Measurements from ENCODE around the gene DMRTC2. TPM values are rescaled to one million over a fixed set of nuclear protein-coding genes. Genes with fewer than 3 reads are reported as not detected.

DMRTC2 gene
- polyA plus RNA-seq, 1 of the 3 experiments (the other 2 are of a cell fraction), result not detected

GRCh38 chr19:41853768-41854167 is 8.9 kb downstream of the DMRTC2 start:
- Histone ChIP-seq H2AFZ (ENCODE audit: low read depth) (no peak overlapping the region), H3F3A (replicated peaks; ENCODE audit: insufficient read depth) (no peaks in the 10 kb centered on the region), H3K27me3 (ENCODE audit: insufficient read depth) (peaks cover 67% of the 10 kb centered on the region), H3K9me2 (no peaks in the 10 kb centered on the region), H4K20me1 (ENCODE audit: insufficient read depth) (no peaks in the 10 kb centered on the region), H3K4me1 (ENCODE audit: control insufficient read depth in 1 of 2, insufficient read depth in 2 of 2, low read depth in 1 of 2, low read length in 1 of 2) (no peaks in the 10 kb centered on the region; a peak in 1 of 4 replicates), H3K4me2 (no peak overlapping the region), H3K79me2 (ENCODE audit: insufficient read depth) (no peaks in the 10 kb centered on the region), H3K9me3 (no peaks in the 10 kb centered on the region), H3K4me3 (ENCODE audit: low read depth in 2 of 2, low read length in 1 of 2) (no peak overlapping the region), H3K27ac (ENCODE audit: low read depth in 2 of 2, low read length in 1 of 2) (no peak overlapping the region), H3K9ac (no peak overlapping the region), H3K36me3 (replicated peaks in 1 of 2; ENCODE audit: control insufficient read depth in 1 of 2, insufficient read depth in 2 of 2, low read length in 1 of 2) (no peaks in the 10 kb centered on the region)
- POLR2A ChIA-PET, result no interaction called here
- no peak for TF ChIP-seq RXRA (IDR thresholded peaks at IDR 0.05; ENCODE audit: borderline replicate concordance, low read depth)
- no peak for DNase-seq
- CTCF ChIA-PET, result interaction anchor here (0.6 to 5.5 kb wide), 3 partner anchors 17 to 59 kb away, joined by 3 to 34 read pairs (median 3); no protein-coding TSS in a partner anchor
- 3% methylated on average over 2 of the region's 2 CpGs for WGBS (ENCODE audit: low lambda C conversion rate)

- WGBS (ENCODE audit: low lambda C conversion rate), result 21% methylated on average over 8 of the region's 8 CpGs
- POLR2A ChIA-PET, result interaction anchor here (1.3 to 2.1 kb wide), 6 partner anchors 9 to 132 kb away, joined by 4 to 14 read pairs (median 6); partner anchors contain the start of gene RABAC1
- Histone ChIP-seq H3K9me2 (no peaks in the 10 kb centered on the region), H3K27me3 (ENCODE audit: insufficient read depth) (peaks cover 18% of the 10 kb centered on the region; the same call in 1 of the 2 replicates), H3K4me2 (peak overlapping the region; percentile 88), H3K9ac (peak overlapping the region; percentile 20; the same call in 1 of the 2 replicates), H4K20me1 (ENCODE audit: insufficient read depth) (peaks cover 31% of the 10 kb centered on the region), H3K4me3 (ENCODE audit: low read depth in 2 of 2, low read length in 1 of 2) (peak overlapping the region; percentile 83 to 93), H3F3A (replicated peaks; ENCODE audit: insufficient read depth) (peaks cover 9% of the 10 kb centered on the region), H2AFZ (ENCODE audit: low read depth) (peak overlapping the region; percentile 81), H3K9me3 (no peaks in the 10 kb centered on the region), H3K36me3 (replicated peaks in 1 of 2; ENCODE audit: control insufficient read depth in 1 of 2, insufficient read depth in 2 of 2, low read length in 1 of 2) (peaks cover 33 to 36% of the 10 kb centered on the region in 2 experiments), H3K79me2 (ENCODE audit: insufficient read depth) (peaks cover 42% of the 10 kb centered on the region), H3K27ac (ENCODE audit: low read depth in 2 of 2, low read length in 1 of 2) (peak overlapping the region in 1 of 2 experiments; percentile 44; a peak in 2 of 4 replicates), H3K4me1 (ENCODE audit: control insufficient read depth in 1 of 2, insufficient read depth in 2 of 2, low read depth in 1 of 2, low read length in 1 of 2) (peaks cover 31 to 35% of the 10 kb centered on the region in 2 experiments)
- TF ChIP-seq SMC3 (IDR thresholded peaks at IDR 0.05; ENCODE audit: low read depth, low read length), result peak; percentile 30; the same call in 1 of the 2 replicates
- TF ChIP-seq NRF1 (IDR thresholded peaks at IDR 0.05; ENCODE audit: low read depth, low read length), result no peak
- TF ChIP-seq JUND (IDR thresholded peaks at IDR 0.05), result no peak
- peak; percentile 49; the same call in 1 of the 2 replicates for TF ChIP-seq POLR2AphosphoS5 (IDR thresholded peaks at IDR 0.05; ENCODE audit: low read depth, low read length)
- TF ChIP-seq RAD21 (IDR thresholded peaks at IDR 0.05; ENCODE audit: low read length), result peak; percentile 48
- DNase-seq, result no peak
- CTCF ChIA-PET, result interaction anchor here (1.0 to 3.1 kb wide), 13 partner anchors 9 to 98 kb away, joined by 3 to 21 read pairs (median 4); partner anchors contain the start of genes ARHGEF1 and RABAC1
These were observed 14.4 kb downstream of the DMRTC2 start for GRCh38 chr19:41859213-41859617.

GRCh38 chr19:41859618-41860418 is 15.0 kb downstream of the DMRTC2 start, which contains the start of gene RPS19:
TSS of gene RPS19 (plus strand) at chr19:41860255. CDS start at chr19:41860775, 520 bp downstream.
- peaks cover 34 to 39% of the 10 kb centered on the region in 2 experiments for H3K4me1 ChIP-seq (ENCODE audit: control insufficient read depth in 1 of 2, insufficient read depth in 2 of 2, low read depth in 1 of 2, low read length in 1 of 2)
- POLR2A ChIA-PET, result interaction anchor here (0.6 to 2.1 kb wide), 15 partner anchors 8 to 1082 kb away, joined by 3 to 14 read pairs (median 4); partner anchors contain the start of genes CD79A, RAB4B and RABAC1
- peak within 1 kb of the TSS; percentile 97 to 99 for H3K27ac ChIP-seq (ENCODE audit: low read depth in 2 of 2, low read length in 1 of 2)
- peaks cover 39 to 42% of the 10 kb centered on the region in 2 experiments for H3K36me3 ChIP-seq (replicated peaks in 1 of 2; ENCODE audit: control insufficient read depth in 1 of 2, insufficient read depth in 2 of 2, low read length in 1 of 2)
- CTCF ChIA-PET, result interaction anchor here (0.7 to 3.1 kb wide), 18 partner anchors 9 to 173 kb away, joined by 3 to 21 read pairs (median 4); partner anchors contain the start of genes ARHGEF1 and RABAC1
- H3K27me3 ChIP-seq (ENCODE audit: insufficient read depth), result peaks cover 12% of the 10 kb centered on the region; the same call in 1 of the 2 replicates
- no peaks in the 10 kb centered on the region for H3K9me2 ChIP-seq
- H4K20me1 ChIP-seq (ENCODE audit: insufficient read depth), result peaks cover 37% of the 10 kb centered on the region
- H2AFZ ChIP-seq (ENCODE audit: low read depth), result peak within 1 kb of the TSS; percentile 81
- H3K9ac ChIP-seq, result peak within 1 kb of the TSS; percentile 98
- H3F3A ChIP-seq (replicated peaks; ENCODE audit: insufficient read depth), result peaks cover 15% of the 10 kb centered on the region
- peak; percentile 98 for DNase-seq
- peak within 1 kb of the TSS; percentile 83 to 93 for H3K4me3 ChIP-seq (ENCODE audit: low read depth in 2 of 2, low read length in 1 of 2)
- no peaks in the 10 kb centered on the region for H3K9me3 ChIP-seq
- H3K79me2 ChIP-seq (ENCODE audit: insufficient read depth), result peaks cover 48% of the 10 kb centered on the region
- under 1% methylated on average over 53 of the region's 76 CpGs for WGBS (ENCODE audit: low lambda C conversion rate)
- H3K4me2 ChIP-seq, result peak within 1 kb of the TSS; percentile 88
- peak; percentile 52 for TF ChIP-seq CTCF (IDR thresholded peaks at IDR 0.05)
- peak; percentile 99 for TF ChIP-seq CHD2 (IDR thresholded peaks at IDR 0.05; ENCODE audit: low read length, partially characterized antibody)
- TF ChIP-seq RAD21 (IDR thresholded peaks at IDR 0.05; ENCODE audit: low read length), result no peak
- peak; percentile 76 for TF ChIP-seq REST (IDR thresholded peaks at IDR 0.05; ENCODE audit: low read depth, low read length)
- TF ChIP-seq SMC3 (IDR thresholded peaks at IDR 0.05; ENCODE audit: low read depth, low read length), result no peak
- no peak for TF ChIP-seq FOSL2 (IDR thresholded peaks at IDR 0.05; ENCODE audit: borderline replicate concordance, low read depth)
- TF ChIP-seq RXRA (IDR thresholded peaks at IDR 0.05; ENCODE audit: borderline replicate concordance, low read depth), result no peak
- no peak for TF ChIP-seq GATA2 (CRISPR knock-in tag; IDR thresholded peaks at IDR 0.05)
- no peak for TF ChIP-seq USF1 (IDR thresholded peaks at IDR 0.05; ENCODE audit: borderline replicate concordance, low read depth)

All from SK-N-SH (cell line).